Measurements from ENCODE around the gene BLOC1S6. TPM values are rescaled to one million over a fixed set of nuclear protein-coding genes. Genes with fewer than 3 reads are reported as not detected.

BLOC1S6 gene
- total RNA-seq, 2 experiments from 2014 or later, result 49.2 to 49.7 TPM

DNA sequence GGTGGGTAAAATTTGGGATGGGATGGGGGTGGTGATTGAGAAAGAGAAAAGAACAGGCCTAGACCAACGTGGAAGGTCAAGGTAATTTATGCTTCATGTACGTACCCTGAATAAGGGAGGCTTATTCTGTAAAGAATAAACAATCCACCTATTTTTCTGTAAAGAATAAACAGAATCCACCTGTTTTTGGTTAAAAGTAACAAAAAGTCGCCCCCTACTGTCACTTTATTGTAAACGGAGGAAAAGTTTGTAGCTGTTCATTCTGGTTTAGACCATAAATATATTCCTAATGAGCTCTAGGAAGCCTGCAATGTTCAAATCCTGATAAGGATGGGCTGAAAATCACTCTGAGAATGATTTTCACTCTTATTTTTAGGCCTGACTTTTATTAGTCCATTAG lies 24.1 kb downstream of the BLOC1S6 start:
- Mint-ChIP-seq H3K27ac (no peak overlapping the region), H3K27me3 (no peaks in the 10 kb centered on the region), H3K36me3 (peaks cover 1% of the 10 kb centered on the region), H3K4me1 (peaks cover 7% of the 10 kb centered on the region), H3K4me3 (no peak overlapping the region), H3K9me3 (no peaks in the 10 kb centered on the region)
- no peak for DNase-seq

DNA sequence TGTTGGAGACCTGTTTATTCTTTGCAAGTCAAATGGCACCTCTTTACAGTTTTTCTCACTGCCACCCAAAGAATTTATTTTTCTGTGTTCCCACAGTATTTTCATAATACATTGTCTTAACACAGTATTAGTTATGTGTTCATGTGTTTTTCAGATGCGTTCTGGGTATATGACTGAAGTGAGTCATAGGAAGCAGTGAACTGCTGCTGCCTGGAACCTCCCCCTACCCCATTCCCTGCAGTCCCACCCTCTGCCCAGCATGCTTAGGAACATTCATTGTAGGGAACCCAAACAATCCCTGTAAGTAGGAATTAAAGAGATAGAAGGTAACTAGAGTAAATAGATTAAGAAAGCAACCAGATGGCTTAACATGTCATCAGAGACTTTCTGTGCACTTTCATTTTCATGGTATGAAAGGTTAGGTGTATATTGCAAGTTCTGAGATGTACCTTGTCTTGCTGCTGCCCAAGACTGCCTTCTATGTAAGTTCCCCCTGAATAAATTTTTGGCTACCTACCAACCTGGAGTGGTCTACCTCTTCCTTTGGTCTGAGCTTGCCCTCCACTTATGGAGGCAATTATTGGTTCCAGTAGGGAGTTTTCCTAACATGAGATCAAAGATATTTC lies 25.7 kb downstream of the BLOC1S6 start:
- no peaks in the 10 kb centered on the region for H3K27me3 Mint-ChIP-seq
- no peaks in the 10 kb centered on the region for H3K36me3 Mint-ChIP-seq
- no peak overlapping the region for H3K4me3 Mint-ChIP-seq
- DNase-seq, result no peak
- H3K27ac Mint-ChIP-seq, result no peak overlapping the region
- no peaks in the 10 kb centered on the region for H3K9me3 Mint-ChIP-seq
- peaks cover 7% of the 10 kb centered on the region for H3K4me1 Mint-ChIP-seq

DNA sequence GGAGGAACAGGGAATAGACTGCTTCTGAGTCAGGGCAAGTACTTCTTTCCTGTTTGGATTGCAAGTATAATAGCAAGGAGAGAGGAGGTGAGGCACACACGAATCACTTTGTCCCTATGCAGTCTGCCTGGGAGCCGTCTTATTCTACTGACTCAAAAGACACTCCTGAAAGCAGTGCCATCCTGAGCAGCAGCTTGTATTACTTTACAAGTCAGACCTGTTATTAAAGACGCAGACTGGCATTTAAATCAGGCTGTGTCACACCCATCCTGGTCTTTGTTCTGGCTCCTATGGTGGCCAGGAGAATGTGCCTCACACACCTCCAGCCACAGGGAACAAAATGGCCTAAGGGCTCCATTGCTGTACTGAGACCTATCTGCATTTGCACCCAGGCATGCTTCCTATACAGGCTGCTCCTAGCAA lies 29.7 kb downstream of the BLOC1S6 start:
- H3K36me3 Mint-ChIP-seq, result no peaks in the 10 kb centered on the region
- H3K27me3 Mint-ChIP-seq, result no peaks in the 10 kb centered on the region
- H3K27ac Mint-ChIP-seq, result no peak overlapping the region
- no peak overlapping the region for H3K4me3 Mint-ChIP-seq
- H3K9me3 Mint-ChIP-seq, result no peaks in the 10 kb centered on the region
- no peak for DNase-seq
- H3K4me1 Mint-ChIP-seq, result peaks cover 7% of the 10 kb centered on the region

DNA sequence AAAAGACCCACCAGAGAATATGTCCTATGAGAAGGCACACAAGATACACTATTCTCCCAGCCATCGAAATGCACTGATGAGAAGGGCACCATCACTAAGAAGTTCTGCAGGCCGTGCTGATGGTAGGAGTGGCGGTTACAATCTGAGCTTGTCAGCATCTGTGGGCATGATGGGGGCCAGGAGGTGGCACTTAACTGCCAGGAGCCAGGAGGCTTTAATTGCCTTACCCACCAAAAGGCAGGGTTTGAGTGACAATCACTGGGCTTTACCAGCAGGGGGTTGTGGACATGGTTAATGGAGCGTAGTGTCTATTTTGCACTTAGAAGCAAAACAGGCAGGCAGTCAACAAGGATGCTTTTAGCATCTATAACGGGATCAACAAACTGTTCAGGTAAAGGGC lies 31.6 kb downstream of the BLOC1S6 start:
- no peaks in the 10 kb centered on the region for H3K27me3 Mint-ChIP-seq
- H3K9me3 Mint-ChIP-seq, result no peaks in the 10 kb centered on the region
- no peak overlapping the region for H3K27ac Mint-ChIP-seq
- H3K4me3 Mint-ChIP-seq, result no peak overlapping the region
- peak; percentile 11 for DNase-seq
- H3K36me3 Mint-ChIP-seq, result peaks cover 2% of the 10 kb centered on the region
- no peaks in the 10 kb centered on the region for H3K4me1 Mint-ChIP-seq

DNA sequence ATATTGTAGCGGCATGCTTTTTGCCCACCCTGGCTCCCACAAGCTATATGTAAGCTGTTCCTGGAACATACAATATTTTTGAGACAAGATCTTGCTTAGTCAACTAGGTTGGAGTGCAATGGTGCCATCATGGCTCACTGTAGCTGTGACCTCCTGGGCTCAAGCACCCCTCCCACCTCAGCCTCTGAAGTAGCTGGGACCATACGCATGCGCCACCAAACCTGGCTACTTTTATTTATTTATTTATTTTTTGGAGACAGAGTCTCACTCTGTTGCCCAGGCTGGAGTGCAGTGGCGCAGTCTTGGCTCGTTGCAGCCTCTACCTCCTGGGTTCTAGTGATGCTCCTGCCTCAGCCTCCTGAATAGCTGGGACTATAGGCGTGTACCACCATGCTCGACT lies 41.0 kb downstream of the BLOC1S6 start:
- DNase-seq, result no peak
- Mint-ChIP-seq H3K9me3 (peaks cover 23% of the 10 kb centered on the region), H3K27me3 (no peaks in the 10 kb centered on the region), H3K4me1 (peaks cover 2% of the 10 kb centered on the region), H3K36me3 (peaks cover 6% of the 10 kb centered on the region), H3K4me3 (no peak overlapping the region), H3K27ac (no peak overlapping the region)

DNA sequence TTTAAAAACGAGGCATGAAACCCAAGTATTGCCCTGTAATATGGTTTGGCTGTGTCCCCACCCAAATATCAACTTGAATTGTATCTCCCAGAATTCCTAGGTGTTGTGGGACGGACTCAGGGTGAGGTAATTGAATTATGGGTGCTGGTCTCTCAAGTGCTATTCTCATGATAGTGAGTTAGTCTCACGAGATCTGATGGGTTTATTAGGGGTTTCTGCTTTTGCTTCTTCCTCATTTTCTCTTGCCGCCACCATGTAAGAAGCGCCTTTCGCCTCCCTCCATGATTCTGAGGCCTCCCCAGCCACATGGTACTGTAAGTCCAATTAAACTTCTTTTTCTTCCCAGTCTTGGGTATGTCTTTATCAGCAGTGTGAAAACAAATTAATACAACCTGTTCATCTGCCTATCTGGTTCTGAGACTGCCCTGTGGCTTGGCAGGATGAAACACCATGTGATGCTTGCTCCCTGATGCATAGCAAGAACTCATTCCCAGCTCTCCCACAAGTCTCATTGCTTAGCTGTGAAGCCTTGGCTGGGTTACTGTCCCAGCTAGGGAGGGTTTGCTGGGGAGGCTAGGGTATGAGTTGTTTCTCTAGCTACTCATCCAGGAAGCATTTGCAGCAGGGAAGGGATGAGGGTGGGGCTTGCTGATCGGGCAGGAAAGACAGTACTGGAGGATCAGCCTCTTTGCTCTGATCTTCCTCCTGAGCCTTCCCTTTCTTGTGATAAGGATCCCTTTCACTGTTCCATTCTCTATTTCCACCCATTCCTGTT lies 43.9 kb downstream of the BLOC1S6 start:
- no peak for DNase-seq

DNA sequence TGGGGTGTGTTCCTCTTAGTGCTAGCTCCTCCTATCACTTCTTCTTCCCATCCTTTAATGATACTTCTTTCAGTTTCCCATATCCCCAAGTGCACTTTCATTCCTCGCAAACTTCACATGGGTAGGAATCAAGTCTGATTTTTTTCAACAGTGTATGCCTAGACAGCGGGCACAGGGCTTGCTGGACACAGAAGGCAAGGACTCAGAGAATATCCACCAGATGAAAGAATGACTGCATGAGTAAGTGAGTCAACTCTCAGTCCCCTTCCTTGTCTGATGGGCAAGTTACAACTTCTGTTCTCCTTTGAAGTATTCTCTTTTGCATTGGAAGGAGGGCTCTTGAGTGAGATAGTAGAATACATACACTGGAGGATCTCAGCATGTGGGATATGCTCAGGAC lies 44.6 kb downstream of the BLOC1S6 start:
- Mint-ChIP-seq H3K9me3 (peaks cover 10% of the 10 kb centered on the region), H3K4me3 (no peak overlapping the region), H3K36me3 (peaks cover 5% of the 10 kb centered on the region), H3K4me1 (peaks cover 6% of the 10 kb centered on the region), H3K27ac (no peak overlapping the region), H3K27me3 (no peaks in the 10 kb centered on the region)
- DNase-seq, result no peak

More for the DNA sequence above, 43.9 kb downstream of the BLOC1S6 start:
- H3K4me1 Mint-ChIP-seq, result peaks cover 5% of the 10 kb centered on the region
- H3K36me3 Mint-ChIP-seq, result peaks cover 6% of the 10 kb centered on the region
- H3K9me3 Mint-ChIP-seq, result peaks cover 16% of the 10 kb centered on the region
- no peak overlapping the region for H3K27ac Mint-ChIP-seq
- no peaks in the 10 kb centered on the region for H3K27me3 Mint-ChIP-seq
- no peak overlapping the region for H3K4me3 Mint-ChIP-seq

DNA sequence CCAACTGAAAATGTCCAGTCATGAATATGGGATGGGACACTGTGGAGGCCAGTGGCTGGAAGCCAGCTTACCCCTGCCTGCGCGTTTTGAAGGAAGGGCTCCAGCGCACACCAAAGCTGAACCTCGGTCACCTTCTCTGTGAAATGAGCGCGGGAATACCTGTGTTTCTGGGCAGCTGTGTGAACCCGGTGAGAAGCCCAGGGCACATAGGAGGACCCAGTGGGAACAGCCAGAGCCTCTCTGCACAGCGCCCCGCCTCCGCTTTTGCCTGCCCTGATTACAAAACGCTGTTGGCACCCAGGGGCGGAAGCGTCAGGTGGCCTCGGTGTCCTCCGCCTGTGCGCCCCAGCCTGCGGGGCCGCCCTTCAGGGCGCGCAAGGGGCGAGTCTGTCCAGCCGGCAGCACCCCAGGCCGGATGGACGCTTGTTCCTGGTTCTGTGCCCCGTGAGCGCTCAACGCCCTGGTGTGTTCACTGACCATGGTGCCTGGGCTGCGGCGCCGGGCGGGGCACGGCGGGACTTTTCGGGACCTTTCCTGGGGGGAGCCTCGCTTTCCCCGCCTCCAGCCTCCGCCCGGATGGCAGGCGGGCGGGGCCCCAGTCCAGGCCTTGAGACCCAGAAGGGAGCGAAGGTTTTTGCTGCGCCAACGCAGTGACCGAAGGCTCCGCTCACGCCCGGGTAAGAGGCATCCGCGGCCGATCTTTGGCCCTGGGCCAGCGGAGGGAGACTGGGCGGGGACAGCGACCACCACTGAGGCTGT lies 47.4 kb downstream of the BLOC1S6 start, which contains the start of gene SQOR:
Gene SQOR, plus strand, starts transcription at position 598 of the 759 bp plus-strand sequence. CDS start 23,895 bp downstream, outside the sequence.
- Mint-ChIP-seq H3K27me3 (no peaks in the 10 kb centered on the region), H3K4me3 (peak within 1 kb of the TSS; percentile 96), H3K27ac (peak within 1 kb of the TSS; percentile 91), H3K36me3 (peaks cover 23% of the 10 kb centered on the region), H3K4me1 (peaks cover 32% of the 10 kb centered on the region), H3K9me3 (peaks cover 5% of the 10 kb centered on the region)
- DNase-seq, result peak; percentile 72

DNA sequence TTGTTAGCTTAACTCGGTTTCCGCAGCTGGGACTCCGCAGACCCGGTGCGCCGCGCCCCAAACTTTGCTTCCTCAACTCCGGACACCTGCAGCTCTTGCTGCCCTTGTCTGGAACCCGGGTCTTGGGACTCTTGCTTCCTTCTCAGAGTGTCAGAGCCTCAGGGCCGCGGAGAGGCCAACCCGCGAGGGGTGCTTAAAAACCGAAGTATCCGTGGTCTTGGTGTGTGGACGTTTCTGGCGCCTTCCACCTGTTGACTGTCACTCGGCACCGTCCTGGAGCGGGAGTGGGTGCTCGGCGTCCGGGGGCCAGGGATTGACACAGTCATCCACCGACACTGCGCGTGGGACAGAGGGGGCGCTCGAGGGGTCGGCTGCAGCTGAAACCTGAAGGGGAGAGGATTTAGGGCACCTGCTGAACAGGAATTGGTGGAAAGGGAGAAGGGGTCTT lies 48.0 kb downstream of the BLOC1S6 start:
- Mint-ChIP-seq H3K36me3 (peaks cover 29% of the 10 kb centered on the region), H3K4me1 (peaks cover 37% of the 10 kb centered on the region), H3K27ac (peak overlapping the region; percentile 91), H3K9me3 (peaks cover 6% of the 10 kb centered on the region), H3K27me3 (no peaks in the 10 kb centered on the region), H3K4me3 (peak overlapping the region; percentile 96)
- peak; percentile 78 for DNase-seq

DNA sequence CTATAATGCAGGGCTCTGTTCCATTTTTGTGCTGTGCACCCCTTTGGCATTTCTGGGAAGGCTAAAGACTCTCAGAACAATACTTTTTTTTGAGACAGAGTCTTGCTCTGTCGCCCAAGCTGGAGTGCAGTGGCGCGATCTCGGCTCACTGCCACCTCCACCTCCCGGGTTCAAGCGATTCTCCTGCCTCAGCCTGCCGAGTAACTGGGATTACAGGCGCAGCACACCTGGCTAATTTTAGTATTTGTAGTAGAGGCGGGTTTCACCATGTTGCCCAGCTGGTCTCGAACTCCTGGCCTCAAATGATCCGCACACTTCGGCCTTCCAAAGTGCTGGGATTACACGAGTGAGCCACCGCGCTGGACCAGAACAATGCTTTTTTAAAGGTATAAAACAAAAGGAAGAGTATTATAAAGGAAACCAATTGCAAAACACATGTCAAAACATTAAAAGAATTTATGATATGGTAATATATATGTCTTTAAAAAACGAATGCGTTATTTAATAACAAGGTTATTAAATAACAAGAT lies 48.6 kb downstream of the BLOC1S6 start:
- Mint-ChIP-seq H3K27ac (peak overlapping the region; percentile 91), H3K36me3 (peaks cover 32% of the 10 kb centered on the region), H3K9me3 (peaks cover 6% of the 10 kb centered on the region), H3K27me3 (no peaks in the 10 kb centered on the region), H3K4me1 (peaks cover 43% of the 10 kb centered on the region), H3K4me3 (peak overlapping the region; percentile 96)
- no peak for DNase-seq

DNA sequence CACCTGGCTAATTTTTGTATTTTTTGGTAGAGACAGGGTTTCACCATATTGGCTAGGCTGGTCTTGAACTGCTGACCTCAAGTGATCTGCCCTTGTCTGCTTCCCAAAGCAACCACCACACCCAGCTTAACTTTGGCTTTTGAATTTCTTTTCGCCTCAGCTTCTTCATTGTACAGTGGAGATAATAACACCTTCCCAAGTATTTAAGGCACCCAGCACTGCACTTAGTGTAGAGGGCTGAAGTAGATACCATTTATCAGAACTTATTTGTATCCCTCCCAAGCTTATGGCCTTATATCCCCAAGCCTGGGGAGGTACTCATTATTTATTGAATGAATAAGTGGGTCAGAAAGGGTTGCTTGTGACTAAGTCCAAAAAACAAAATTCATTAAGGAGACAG lies 50.0 kb downstream of the BLOC1S6 start:
- peak overlapping the region; percentile 89 for H3K27ac Mint-ChIP-seq

DNA sequence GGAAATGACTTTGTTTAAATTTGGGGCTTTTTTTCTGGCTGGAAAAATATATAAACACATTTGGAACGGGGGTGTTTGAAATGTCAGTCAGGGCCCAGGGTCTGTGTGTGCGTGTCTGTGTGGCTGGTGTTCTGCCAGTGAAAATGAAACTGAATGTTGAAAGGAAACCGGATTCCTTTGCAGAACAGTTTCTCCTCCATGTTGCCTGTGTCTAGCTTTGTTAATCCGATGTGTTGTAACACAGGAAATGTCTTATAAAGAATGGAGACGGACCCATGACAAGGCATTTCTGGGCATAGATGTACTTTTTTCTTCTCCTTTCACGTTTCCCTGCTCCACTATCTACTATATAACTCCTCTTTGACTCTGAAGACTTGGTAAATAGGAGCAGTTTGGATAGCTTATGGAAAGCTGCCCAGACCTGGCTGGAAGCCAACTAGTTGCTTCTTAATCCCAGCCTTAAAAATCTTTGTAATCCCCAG lies 50.4 kb downstream of the BLOC1S6 start:
- H3K9me3 Mint-ChIP-seq, result peaks cover 6% of the 10 kb centered on the region
- DNase-seq, result peak; percentile 57
- peaks cover 58% of the 10 kb centered on the region for H3K4me1 Mint-ChIP-seq
- peaks cover 42% of the 10 kb centered on the region for H3K36me3 Mint-ChIP-seq
- peak overlapping the region; percentile 89 for H3K27ac Mint-ChIP-seq
- peak overlapping the region; percentile 63 for H3K4me3 Mint-ChIP-seq
- no peaks in the 10 kb centered on the region for H3K27me3 Mint-ChIP-seq

More for the DNA sequence above, 50.0 kb downstream of the BLOC1S6 start:
- Mint-ChIP-seq H3K4me3 (peak overlapping the region; percentile 63), H3K9me3 (peaks cover 6% of the 10 kb centered on the region), H3K4me1 (peaks cover 54% of the 10 kb centered on the region), H3K36me3 (peaks cover 37% of the 10 kb centered on the region), H3K27me3 (no peaks in the 10 kb centered on the region)
- no peak for DNase-seq

DNA sequence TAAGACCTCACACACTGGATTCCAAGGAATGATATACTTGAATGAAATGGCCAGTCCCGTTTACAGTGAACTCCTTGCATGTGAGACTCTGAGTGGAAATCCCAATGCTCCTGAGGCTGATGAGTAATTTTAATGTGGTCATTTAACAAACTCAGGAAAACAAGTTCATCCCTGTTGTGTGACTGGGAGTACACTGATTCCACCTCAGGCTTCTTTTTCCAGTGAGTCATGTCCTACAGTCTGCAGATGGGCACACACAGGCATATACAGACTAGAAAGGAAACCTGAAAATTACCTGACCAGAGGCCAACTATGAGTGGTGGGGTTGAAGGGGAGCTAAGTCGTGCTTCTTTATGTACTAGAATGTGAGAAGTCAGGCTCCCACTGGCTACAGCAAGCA lies 53.4 kb downstream of the BLOC1S6 start:
- H3K36me3 Mint-ChIP-seq, result peaks cover 49% of the 10 kb centered on the region
- no peak for DNase-seq
- H3K4me1 Mint-ChIP-seq, result peaks cover 83% of the 10 kb centered on the region
- H3K27me3 Mint-ChIP-seq, result no peaks in the 10 kb centered on the region
- H3K4me3 Mint-ChIP-seq, result no peak overlapping the region
- peaks cover 6% of the 10 kb centered on the region for H3K9me3 Mint-ChIP-seq
- no peak overlapping the region for H3K27ac Mint-ChIP-seq

DNA sequence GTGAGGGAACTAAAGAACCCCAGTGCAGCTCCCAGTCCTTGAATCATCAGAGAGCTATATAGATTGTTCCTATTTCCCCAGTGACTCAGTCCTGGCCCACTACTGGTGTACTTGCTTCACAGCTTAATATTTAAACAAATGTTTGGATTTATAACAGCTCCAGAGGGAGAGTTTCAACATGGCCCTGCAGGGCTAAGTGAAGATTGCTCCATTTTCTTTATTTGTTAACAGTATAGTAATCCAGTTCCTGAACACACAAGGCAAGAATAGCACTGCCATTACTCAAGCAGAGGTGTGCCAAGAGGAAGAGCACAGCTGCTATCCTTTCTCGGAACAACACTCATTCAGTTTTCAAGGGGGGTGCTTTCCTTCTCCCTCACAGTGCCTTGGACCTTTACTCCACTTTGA lies 54.2 kb downstream of the BLOC1S6 start:
- Mint-ChIP-seq H3K4me3 (no peak overlapping the region), H3K9me3 (peaks cover 6% of the 10 kb centered on the region), H3K27ac (no peak overlapping the region), H3K4me1 (peaks cover 85% of the 10 kb centered on the region), H3K27me3 (no peaks in the 10 kb centered on the region), H3K36me3 (peaks cover 51% of the 10 kb centered on the region)
- DNase-seq, result no peak

Measured in activated naive CD8-positive, alpha-beta T cell treated with anti-CD3 and anti-CD28 coated beads for 36 hours (primary cell).